ENCODE measurements around the gene LCN1. TPM values are rescaled to one million over a fixed set of nuclear protein-coding genes. Genes with fewer than 3 reads are reported as not detected.
"Not testable (repeated sequence)": the region's sequence is repeated elsewhere in the genome, so short reads cannot be mapped to it uniquely, and the experiment has no call there.

The LCN1 gene
- polyA plus RNA-seq, 4 donors, result not detected

DNA sequence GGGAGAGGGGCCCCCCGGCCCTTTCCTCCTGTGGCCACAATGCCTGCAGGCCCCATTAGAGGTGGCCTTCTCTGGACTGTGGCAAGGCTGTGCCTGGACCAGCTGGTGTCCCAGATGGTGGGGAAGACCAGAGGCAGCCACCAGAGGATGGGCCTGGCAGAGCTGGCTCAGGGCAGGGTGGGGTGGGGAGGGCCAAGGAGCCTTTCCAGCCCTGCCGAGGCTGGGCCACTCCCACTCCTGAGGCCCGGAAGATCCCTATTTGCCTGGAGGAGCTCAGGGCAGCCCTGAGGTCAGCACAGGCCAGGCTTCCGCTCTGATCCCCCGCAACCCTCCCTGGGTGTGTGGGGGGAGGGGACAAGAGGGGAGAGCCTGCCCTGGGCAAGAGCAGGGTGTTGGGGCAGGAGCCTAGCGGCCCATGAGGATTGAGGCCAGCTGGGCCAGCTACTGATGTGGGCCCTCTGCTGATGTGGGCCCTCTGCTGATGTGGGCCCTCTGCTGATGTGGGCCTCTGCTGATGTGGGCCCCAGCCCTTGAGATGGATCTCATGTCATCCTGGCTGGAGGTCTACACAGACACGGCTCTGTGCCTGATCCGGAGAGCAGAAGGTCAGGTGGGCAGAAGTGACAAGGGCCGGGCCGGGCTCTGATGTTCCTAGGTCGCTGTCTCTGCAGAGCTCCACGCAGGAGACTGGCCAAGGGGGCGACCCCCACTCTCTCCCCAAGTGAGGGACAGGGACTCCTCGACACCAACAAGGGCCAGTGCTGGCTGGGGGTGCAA is 14.7 kb upstream of the LCN1 start:
- FAIRE-seq (no peak), DNase-seq (no peak)
- H3K27me3 ChIP-seq (ENCODE audit: control insufficient read depth in 3 of 3, insufficient read depth in 3 of 3, low read length in 3 of 3), result no peaks in the 10 kb centered on the region
- 61 to 70% (median 66%) methylated on average over 13 to 14 of the region's 14 CpGs for WGBS, 3 donors
- peaks cover 0 to 4% (median 2%) of the 10 kb centered on the region in 3 donors for H3K4me1 ChIP-seq (ENCODE audit: control insufficient read depth in 3 of 3, insufficient read depth in 2 of 3, low read depth in 1 of 3, low read length in 2 of 3)
- H3K36me3 ChIP-seq (ENCODE audit: control insufficient read depth in 3 of 3, insufficient read depth in 2 of 3, low read depth in 1 of 3, low read length in 3 of 3), result peaks cover 0 to 40% (median 6%) of the 10 kb centered on the region in 3 donors
- no peak overlapping the region for H3K4me3 ChIP-seq (ENCODE audit: low read depth in 1 of 3, low read length in 3 of 3)
- peaks cover 0 to 7% of the 10 kb centered on the region in 2 donors for H3K9me3 ChIP-seq (ENCODE audit: control insufficient read depth in 2 of 2, insufficient read depth in 1 of 2, low read depth in 1 of 2, low read length in 1 of 2)
- H3K27ac ChIP-seq (ENCODE audit: low read depth in 1 of 3, low read length in 2 of 3), result no peak overlapping the region

DNA sequence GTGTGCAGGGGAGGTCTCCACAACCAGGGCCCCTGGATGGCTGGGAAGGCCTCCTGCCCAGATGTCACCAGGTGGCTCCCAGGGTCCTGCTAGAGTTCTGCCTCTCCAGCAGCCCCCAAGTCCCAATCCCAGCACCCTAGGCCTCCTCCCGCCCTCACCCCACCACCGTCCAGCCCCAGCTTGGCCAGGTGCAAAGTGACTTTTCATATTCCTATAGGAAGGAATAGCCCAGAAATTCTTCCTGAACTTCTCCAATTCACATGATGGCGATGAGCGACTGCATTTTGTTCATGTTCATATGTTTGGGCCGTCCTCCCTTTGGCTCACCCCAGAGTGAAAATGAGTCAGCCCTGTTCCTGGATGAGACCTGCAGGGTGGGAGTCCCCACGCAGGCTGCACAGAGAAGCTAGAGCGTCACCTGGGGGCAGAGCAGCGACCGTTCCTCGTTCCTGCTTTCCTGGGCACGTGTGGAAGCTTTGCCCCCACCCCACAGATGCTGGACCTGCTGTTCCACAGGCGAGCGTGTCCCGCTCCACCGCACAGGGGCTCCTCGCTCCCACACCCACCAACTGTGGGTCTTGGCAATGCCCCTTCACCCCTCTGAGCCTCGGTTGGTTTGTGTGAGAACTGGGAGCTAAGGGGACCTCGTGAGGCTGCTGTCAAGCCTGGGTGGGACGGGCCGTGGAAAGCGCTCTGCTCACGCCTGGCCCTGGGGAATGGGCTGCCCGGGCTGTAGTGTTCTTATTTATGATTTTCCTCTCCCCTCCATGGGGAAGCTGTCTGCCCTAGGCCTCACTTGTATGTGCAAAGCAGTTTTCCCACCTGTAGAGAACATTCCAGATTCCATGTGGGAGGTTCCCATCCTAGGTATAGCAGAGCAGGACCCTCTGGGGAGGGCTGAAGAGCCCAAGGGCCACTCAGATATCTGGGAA is 13.9 kb upstream of the LCN1 start:
- DNase-seq (no peak), FAIRE-seq (no peak)
- 85 to 90% (median 86%) methylated on average over 22 to 23 of the region's 23 CpGs for WGBS, 3 donors
- H3K4me3 ChIP-seq (ENCODE audit: low read depth in 1 of 3, low read length in 3 of 3), result no peak overlapping the region
- H3K36me3 ChIP-seq (ENCODE audit: control insufficient read depth in 3 of 3, insufficient read depth in 2 of 3, low read depth in 1 of 3, low read length in 3 of 3), result peaks cover 0 to 31% (median 6%) of the 10 kb centered on the region in 3 donors
- H3K4me1 ChIP-seq (ENCODE audit: control insufficient read depth in 3 of 3, insufficient read depth in 2 of 3, low read depth in 1 of 3, low read length in 2 of 3), result no peaks in the 10 kb centered on the region
- H3K9me3 ChIP-seq (ENCODE audit: control insufficient read depth in 2 of 2, insufficient read depth in 1 of 2, low read depth in 1 of 2, low read length in 1 of 2), result peaks cover 0 to 7% of the 10 kb centered on the region in 2 donors
- H3K27ac ChIP-seq (ENCODE audit: low read depth in 1 of 3, low read length in 2 of 3), result no peak overlapping the region
- no peaks in the 10 kb centered on the region for H3K27me3 ChIP-seq (ENCODE audit: control insufficient read depth in 3 of 3, insufficient read depth in 3 of 3, low read length in 3 of 3)

DNA sequence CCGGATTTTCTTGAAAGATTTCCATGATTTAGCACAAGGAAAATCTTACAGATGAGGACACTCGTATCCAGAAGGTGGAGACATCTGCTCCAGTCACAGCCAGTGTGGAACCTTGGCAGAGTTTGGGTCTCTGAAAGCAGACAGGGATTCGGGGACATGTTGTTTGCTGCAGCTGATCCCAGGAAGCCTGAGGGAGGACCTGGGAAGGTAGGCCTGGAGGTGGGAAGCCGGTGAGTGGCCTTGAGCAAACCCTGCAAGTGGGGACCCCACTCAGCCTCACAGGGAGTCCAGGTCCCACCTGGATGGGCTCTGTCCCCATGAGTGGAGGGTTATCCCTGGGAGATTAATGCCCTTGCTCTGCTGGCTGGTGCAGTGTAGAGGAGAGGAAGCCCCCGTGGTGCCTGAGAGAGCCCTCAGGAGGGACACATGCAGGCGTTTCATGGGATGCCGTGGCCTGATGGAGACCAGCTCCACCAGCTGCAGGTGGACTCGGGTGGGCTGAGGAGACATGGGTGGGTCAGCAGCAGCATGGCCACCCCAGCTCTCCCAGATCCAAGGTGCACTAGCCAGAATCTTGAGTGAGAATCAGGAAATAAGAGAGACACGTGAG is 12.9 kb upstream of the LCN1 start:
- WGBS, 3 donors, result 77 to 86% (median 85%) methylated on average over 9 of the region's 9 CpGs

DNA sequence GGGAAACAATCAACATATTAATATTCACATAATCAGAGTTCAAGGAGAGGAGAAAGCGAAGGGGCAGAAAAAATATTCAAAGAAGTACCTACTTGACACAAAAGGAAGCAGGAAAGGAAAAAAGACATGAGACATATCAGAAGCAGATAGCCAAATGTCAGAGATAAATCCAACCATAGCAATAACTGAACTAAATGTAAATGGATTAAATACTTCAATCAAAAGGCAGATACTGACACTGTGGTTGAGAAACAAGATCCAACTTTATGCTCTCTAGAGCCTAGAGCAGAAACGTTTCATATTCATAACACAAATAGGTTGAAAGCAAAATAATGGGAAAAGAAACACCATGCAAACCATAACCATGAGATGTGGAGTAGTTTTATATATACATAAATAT is 11.8 kb upstream of the LCN1 start:
- 81 to 88% (median 83%) methylated on average over 2 of the region's 2 CpGs for WGBS, 3 donors
- no peak overlapping the region for H3K27ac ChIP-seq (ENCODE audit: low read depth in 1 of 3, low read length in 2 of 3)
- no peak overlapping the region for H3K4me3 ChIP-seq (ENCODE audit: low read depth in 1 of 3, low read length in 3 of 3)
- no peak for FAIRE-seq
- H3K36me3 ChIP-seq (ENCODE audit: control insufficient read depth in 3 of 3, insufficient read depth in 2 of 3, low read depth in 1 of 3, low read length in 3 of 3), result peaks cover 0 to 10% (median 0%) of the 10 kb centered on the region in 3 donors
- DNase-seq, result no peak
- H3K9me3 ChIP-seq (ENCODE audit: control insufficient read depth in 2 of 2, insufficient read depth in 1 of 2, low read depth in 1 of 2, low read length in 1 of 2), result peaks cover 0 to 7% of the 10 kb centered on the region in 2 donors
- H3K4me1 ChIP-seq (ENCODE audit: control insufficient read depth in 3 of 3, insufficient read depth in 2 of 3, low read depth in 1 of 3, low read length in 2 of 3), result no peaks in the 10 kb centered on the region
- no peaks in the 10 kb centered on the region for H3K27me3 ChIP-seq (ENCODE audit: control insufficient read depth in 3 of 3, insufficient read depth in 3 of 3, low read length in 3 of 3)

More for the DNA sequence above, 12.9 kb upstream of the LCN1 start:
- DNase-seq, result no peak
- FAIRE-seq, result no peak
- Histone ChIP-seq H3K9me3 (ENCODE audit: control insufficient read depth in 2 of 2, insufficient read depth in 1 of 2, low read depth in 1 of 2, low read length in 1 of 2) (peaks cover 0 to 7% of the 10 kb centered on the region in 2 donors), H3K27me3 (ENCODE audit: control insufficient read depth in 3 of 3, insufficient read depth in 3 of 3, low read length in 3 of 3) (no peaks in the 10 kb centered on the region), H3K36me3 (ENCODE audit: control insufficient read depth in 3 of 3, insufficient read depth in 2 of 3, low read depth in 1 of 3, low read length in 3 of 3) (peaks cover 0 to 22% (median under 1%) of the 10 kb centered on the region in 3 donors), H3K4me3 (ENCODE audit: low read depth in 1 of 3, low read length in 3 of 3) (no peak overlapping the region), H3K27ac (ENCODE audit: low read depth in 1 of 3, low read length in 2 of 3) (no peak overlapping the region), H3K4me1 (ENCODE audit: control insufficient read depth in 3 of 3, insufficient read depth in 2 of 3, low read depth in 1 of 3, low read length in 2 of 3) (no peaks in the 10 kb centered on the region)

DNA sequence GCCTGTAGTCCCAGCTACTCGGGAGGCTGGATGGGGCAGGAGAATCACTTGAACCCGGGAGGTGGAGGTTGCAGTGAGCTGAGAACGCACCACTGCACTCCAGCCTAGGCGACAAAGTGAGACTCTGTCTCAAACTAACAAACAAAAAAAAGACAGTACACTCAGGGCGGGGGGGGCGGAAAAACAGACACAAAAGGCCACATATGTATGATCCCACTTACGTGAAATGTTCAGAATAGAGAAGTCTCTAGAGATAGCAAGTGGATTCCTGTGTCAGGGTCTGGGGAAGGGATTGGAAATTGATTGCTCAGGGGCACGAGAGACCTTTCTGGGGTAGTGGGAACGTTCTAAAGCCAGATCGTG is 9.0 kb upstream of the LCN1 start:
- 76 to 82% (median 79%) methylated on average over 10 of the region's 10 CpGs for WGBS, 3 donors
- FAIRE-seq (no peak), DNase-seq (no peak)

DNA sequence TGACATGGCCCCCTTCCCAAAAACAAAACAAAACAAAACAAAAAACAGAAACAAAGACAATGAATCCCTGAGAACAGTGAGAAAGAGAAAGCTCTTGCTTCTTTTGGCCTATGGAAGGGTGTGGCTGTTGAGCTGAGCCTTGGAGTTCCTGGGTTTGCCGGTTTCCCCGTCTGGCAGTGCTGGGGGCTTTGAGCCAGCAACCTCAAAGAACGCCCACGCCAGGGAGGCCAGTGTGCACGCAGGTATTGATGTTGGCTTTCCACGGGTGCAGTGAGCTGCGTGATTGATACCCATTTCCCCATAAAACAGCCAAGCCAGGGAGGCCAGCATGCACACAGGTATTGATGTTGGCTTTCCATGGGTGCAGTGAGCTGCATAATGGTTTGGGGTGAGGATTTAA is 8.3 kb upstream of the LCN1 start:
- 46 to 52% (median 48%) methylated on average over 7 of the region's 7 CpGs for WGBS, 3 donors
- H3K4me3 ChIP-seq (ENCODE audit: low read depth in 1 of 3, low read length in 3 of 3), result no peak overlapping the region
- no peaks in the 10 kb centered on the region for H3K27me3 ChIP-seq (ENCODE audit: control insufficient read depth in 3 of 3, insufficient read depth in 3 of 3, low read length in 3 of 3)
- H3K4me1 ChIP-seq (ENCODE audit: control insufficient read depth in 3 of 3, insufficient read depth in 2 of 3, low read depth in 1 of 3, low read length in 2 of 3), result no peaks in the 10 kb centered on the region
- no peaks in the 10 kb centered on the region for H3K36me3 ChIP-seq (ENCODE audit: control insufficient read depth in 3 of 3, insufficient read depth in 2 of 3, low read depth in 1 of 3, low read length in 3 of 3)
- H3K9me3 ChIP-seq (ENCODE audit: control insufficient read depth in 2 of 2, insufficient read depth in 1 of 2, low read depth in 1 of 2, low read length in 1 of 2), result peaks cover 0 to 7% of the 10 kb centered on the region in 2 donors
- no peak for DNase-seq
- no peak overlapping the region for H3K27ac ChIP-seq (ENCODE audit: low read depth in 1 of 3, low read length in 2 of 3)
- FAIRE-seq, result no peak

More for the DNA sequence above, 9.0 kb upstream of the LCN1 start:
- Histone ChIP-seq H3K4me3 (ENCODE audit: low read depth in 1 of 3, low read length in 3 of 3) (no peak overlapping the region), H3K9me3 (ENCODE audit: control insufficient read depth in 2 of 2, insufficient read depth in 1 of 2, low read depth in 1 of 2, low read length in 1 of 2) (peaks cover 0 to 7% of the 10 kb centered on the region in 2 donors), H3K36me3 (ENCODE audit: control insufficient read depth in 3 of 3, insufficient read depth in 2 of 3, low read depth in 1 of 3, low read length in 3 of 3) (no peaks in the 10 kb centered on the region), H3K27me3 (ENCODE audit: control insufficient read depth in 3 of 3, insufficient read depth in 3 of 3, low read length in 3 of 3) (no peaks in the 10 kb centered on the region), H3K4me1 (ENCODE audit: control insufficient read depth in 3 of 3, insufficient read depth in 2 of 3, low read depth in 1 of 3, low read length in 2 of 3) (no peaks in the 10 kb centered on the region), H3K27ac (ENCODE audit: low read depth in 1 of 3, low read length in 2 of 3) (no peak overlapping the region)

DNA sequence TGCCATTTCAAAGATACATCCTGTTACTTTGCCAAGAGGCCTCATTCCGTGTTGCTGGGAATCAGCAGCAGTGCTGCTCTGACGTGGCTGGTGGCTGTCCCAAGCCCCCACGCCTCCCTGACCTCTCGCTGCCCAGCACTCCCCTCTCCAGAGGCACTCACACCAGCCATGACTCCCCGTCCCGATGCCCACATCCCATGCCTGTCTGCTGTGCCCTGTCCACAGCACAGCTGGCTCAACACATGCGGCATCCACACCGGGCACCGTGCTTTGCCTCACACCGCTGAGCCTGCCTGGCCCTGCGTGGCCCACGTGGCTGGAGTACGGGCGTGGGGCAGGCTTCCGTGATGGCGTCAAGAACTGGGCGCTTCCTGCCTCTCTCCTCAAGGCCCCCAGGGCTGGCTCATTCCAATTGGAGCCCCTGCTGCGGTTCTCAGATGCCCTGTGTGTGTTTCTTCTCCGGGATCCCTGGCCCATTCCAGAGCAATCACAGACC is 7.8 kb upstream of the LCN1 start:
- H3K4me3 ChIP-seq (ENCODE audit: low read depth in 1 of 3, low read length in 3 of 3), result no peak overlapping the region
- no peaks in the 10 kb centered on the region for H3K36me3 ChIP-seq (ENCODE audit: control insufficient read depth in 3 of 3, insufficient read depth in 2 of 3, low read depth in 1 of 3, low read length in 3 of 3)
- H3K27ac ChIP-seq (ENCODE audit: low read depth in 1 of 3, low read length in 2 of 3), result no peak overlapping the region
- no peaks in the 10 kb centered on the region for H3K27me3 ChIP-seq (ENCODE audit: control insufficient read depth in 3 of 3, insufficient read depth in 3 of 3, low read length in 3 of 3)
- no peaks in the 10 kb centered on the region for H3K4me1 ChIP-seq (ENCODE audit: control insufficient read depth in 3 of 3, insufficient read depth in 2 of 3, low read depth in 1 of 3, low read length in 2 of 3)
- 81 to 85% (median 84%) methylated on average over 18 to 19 of the region's 19 CpGs for WGBS, 3 donors
- DNase-seq (no peak), FAIRE-seq (no peak)
- peaks cover 0 to 5% of the 10 kb centered on the region in 2 donors for H3K9me3 ChIP-seq (ENCODE audit: control insufficient read depth in 2 of 2, insufficient read depth in 1 of 2, low read depth in 1 of 2, low read length in 1 of 2)

DNA sequence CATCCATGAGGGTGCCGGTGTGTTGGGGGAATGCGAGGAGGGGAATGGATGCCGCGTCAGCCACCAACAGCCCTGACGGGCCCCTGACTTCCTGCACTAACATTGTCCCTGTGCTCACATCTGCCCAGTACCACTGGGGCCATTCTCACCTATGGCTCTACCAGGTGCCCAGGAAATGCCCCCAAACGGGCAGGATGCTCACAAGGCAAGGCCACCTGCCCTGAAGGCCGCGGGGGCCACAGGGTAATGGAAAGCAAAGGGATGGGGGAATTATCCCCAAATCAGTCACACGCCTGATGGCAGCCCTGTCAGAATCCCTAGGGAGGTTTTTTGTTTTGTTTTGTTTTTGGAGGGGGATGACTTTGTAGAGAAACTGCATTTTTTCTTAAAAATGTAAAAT is 7.3 kb upstream of the LCN1 start:
- H3K36me3 ChIP-seq (ENCODE audit: control insufficient read depth in 3 of 3, insufficient read depth in 2 of 3, low read depth in 1 of 3, low read length in 3 of 3); H3K4me1 ChIP-seq (ENCODE audit: control insufficient read depth in 3 of 3, insufficient read depth in 2 of 3, low read depth in 1 of 3, low read length in 2 of 3); H3K27ac ChIP-seq (ENCODE audit: low read depth in 1 of 3, low read length in 2 of 3); H3K27me3 ChIP-seq (ENCODE audit: control insufficient read depth in 3 of 3, insufficient read depth in 3 of 3, low read length in 3 of 3); FAIRE-seq; DNase-seq; H3K4me3 ChIP-seq (ENCODE audit: low read depth in 1 of 3, low read length in 3 of 3); H3K9me3 ChIP-seq (ENCODE audit: control insufficient read depth in 2 of 2, insufficient read depth in 1 of 2, low read depth in 1 of 2, low read length in 1 of 2): not testable (repeated sequence)
- 81% methylated on average over 9 of the region's 9 CpGs for WGBS, 3 donors

Measured in small intestine (tissue), 7 donors.